OCI-LY3 (cell line): ENCODE results near the gene CGN.

ENCODE experiments used
- EZH2phosphoT487 ChIP-seq: fragments of 200-600 bp; shearing (Covaris generic); IDR thresholded peaks from 2 replicates; pipeline ENCODE4 v1.6.1; 2018; ENCODE audit warnings: antibody characterized with exemption, mixed run types, low read depth
- TF ChIP-seq, protein P1 (sequence below): fragments of 200-600, 300-600 bp; sonication (generic); IDR thresholded peaks from 2 replicates; pipeline ENCODE4 v1.5.1; 2014; ENCODE audit warnings: antibody characterized with exemption, low read length, low read depth

DNA sequence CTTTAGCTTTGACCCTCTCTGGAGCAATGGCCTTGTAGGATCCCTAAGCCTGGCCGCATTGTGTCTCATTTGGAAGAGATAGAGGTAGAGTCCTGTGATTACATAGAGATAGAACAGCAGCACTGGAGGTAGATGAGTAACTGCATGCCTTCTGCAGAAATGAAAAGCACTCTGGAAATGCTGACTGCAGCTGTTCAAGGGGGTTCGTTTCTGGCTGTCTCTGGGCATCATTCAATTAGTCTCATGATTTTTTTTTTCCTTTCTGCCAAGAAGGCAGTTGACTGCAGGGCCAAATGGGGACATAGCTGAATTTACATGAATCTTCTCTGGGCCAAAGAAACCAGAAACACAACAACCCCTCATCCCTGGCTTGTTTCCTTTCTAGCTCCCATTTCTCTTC is 72.6 kb downstream of the CGN start:
- TF ChIP-seq, protein P1, sequence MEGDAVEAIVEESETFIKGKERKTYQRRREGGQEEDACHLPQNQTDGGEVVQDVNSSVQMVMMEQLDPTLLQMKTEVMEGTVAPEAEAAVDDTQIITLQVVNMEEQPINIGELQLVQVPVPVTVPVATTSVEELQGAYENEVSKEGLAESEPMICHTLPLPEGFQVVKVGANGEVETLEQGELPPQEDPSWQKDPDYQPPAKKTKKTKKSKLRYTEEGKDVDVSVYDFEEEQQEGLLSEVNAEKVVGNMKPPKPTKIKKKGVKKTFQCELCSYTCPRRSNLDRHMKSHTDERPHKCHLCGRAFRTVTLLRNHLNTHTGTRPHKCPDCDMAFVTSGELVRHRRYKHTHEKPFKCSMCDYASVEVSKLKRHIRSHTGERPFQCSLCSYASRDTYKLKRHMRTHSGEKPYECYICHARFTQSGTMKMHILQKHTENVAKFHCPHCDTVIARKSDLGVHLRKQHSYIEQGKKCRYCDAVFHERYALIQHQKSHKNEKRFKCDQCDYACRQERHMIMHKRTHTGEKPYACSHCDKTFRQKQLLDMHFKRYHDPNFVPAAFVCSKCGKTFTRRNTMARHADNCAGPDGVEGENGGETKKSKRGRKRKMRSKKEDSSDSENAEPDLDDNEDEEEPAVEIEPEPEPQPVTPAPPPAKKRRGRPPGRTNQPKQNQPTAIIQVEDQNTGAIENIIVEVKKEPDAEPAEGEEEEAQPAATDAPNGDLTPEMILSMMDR, result no peak
- TF ChIP-seq EZH2phosphoT487, result no peak
